Ishikawa (cell line): ENCODE measurements around the gene GUCD1.

ENCODE experiments used
- CEBPB ChIP-seq: IDR thresholded peaks from 2 replicates; pipeline ENCODE4 v1.6.1; 2012
- EGR1 ChIP-seq: IDR thresholded peaks from 2 replicates; pipeline ENCODE4 v1.6.1; 2012
- RAD21 ChIP-seq: IDR thresholded peaks from 2 replicates; pipeline ENCODE4 v1.6.1; 2012; ENCODE audit warnings: low read depth
- TCF12 ChIP-seq: IDR thresholded peaks from 2 replicates; pipeline ENCODE4 v1.6.1; 2012; ENCODE audit warnings: low read depth
- TEAD4 ChIP-seq: IDR thresholded peaks from 2 replicates; pipeline ENCODE4 v1.6.1; 2012

DNA sequence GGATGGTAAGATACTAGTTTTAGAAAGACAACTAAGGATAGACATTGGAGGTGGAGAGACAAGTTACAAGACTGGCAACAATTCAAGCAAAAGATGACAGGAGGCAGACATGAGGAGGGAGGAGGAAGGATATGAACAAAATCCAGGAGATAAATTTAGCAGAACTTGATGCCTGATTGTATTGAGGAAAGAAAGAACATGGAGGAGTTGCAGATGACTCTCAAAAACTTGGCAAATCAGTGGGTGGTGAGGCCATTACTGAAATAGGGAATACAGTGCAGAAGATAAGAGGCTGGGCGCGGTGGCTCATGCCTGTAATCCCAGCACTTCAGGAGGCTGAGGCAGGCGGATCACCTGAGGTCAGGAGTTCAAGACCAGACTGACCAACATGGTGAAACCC is 62.5 kb downstream of the GUCD1 start:
- TF ChIP-seq RAD21 (no peak), TEAD4 (no peak), CEBPB (no peak), TCF12 (no peak), EGR1 (no peak)
